Fibroblast of skin of scalp (primary cell): ENCODE results near the gene MCTP1.
"Not testable (repeated sequence)": the region's sequence is repeated elsewhere in the genome, so short reads cannot be mapped to it uniquely, and the experiment has no call there.

Experiments
- DNase-seq: peaks from one replicate; pipeline ENCODE4 v3.0.0-alpha.2; 2013

Gene MCTP1

DNA sequence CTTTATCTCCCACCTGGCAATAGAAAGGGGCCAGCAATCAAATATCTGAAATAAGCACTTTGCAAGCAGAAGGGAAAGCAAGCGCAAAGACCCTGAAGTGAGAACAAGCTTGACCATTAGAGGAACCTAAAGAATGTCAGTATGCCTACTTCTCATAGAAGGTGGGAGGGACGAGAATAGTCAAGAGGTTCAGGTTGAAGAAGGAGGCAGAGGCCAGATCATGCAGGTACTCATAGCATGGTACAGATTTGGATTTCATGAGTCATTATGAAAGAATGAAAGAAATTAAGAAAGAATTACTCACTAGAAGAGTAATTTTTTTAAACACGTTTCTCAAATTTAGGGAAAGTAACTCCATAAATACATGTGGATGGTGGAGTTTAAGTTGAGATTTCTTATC lies 33.7 kb downstream of the MCTP1 start:
- DNase-seq, result no peak

DNA sequence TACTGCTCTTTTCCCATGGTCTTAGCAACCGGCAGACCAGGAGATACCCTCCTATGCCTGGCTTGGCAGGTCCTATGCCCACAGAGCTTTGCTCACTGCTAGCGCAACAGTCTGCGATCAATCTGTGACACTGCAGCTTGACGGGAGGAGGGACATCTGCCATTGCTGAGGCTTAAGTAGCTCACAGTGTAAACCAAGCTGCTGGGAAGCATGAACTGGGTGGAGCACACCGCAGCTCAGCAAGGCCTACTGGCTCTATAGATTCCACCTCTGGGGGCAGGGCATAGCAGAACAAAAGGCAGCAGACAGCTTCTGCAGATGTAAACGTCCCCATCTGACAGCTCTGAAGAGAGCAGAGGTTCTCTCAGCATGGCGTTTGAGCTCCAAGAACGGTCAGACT lies 40.4 kb downstream of the MCTP1 start:
- no peak for DNase-seq

DNA sequence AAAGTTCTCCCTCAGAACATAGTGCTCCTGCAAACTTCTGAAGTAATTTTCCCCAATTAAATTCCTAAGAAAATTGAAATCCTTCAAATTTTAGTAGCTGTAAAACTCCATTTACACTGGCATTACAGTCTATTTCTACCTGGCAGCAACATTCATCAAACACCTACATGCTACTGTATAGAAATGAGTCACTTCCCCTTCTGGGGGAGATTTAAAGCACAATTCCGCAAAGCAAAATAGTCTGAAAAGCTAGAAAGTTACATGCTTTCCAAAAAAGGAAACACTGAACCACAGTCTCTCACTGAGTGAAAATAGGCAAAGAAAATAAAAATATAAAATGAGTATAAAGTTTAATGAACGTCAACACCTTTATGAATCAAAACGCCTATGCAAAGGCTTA lies 43.3 kb downstream of the MCTP1 start:
- no peak for DNase-seq

DNA sequence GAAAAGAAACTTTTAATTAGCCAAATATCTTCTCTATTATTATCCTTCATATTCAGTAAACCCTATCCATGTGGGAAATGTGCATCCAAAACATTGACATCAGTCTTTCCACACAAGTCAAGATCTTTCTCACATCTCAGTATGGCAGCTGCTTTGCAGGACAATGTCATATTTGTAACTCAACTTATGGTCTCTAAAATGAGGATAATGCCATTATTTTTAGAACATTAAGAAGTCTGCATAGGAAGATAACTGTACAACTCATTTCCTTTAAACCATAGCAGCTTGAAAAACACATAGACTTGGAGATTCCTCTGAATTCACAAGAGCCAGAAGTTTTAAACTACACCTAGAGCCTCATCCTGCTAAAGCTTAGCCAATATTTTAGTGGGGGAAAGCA lies 43.7 kb downstream of the MCTP1 start:
- DNase-seq, result no peak

DNA sequence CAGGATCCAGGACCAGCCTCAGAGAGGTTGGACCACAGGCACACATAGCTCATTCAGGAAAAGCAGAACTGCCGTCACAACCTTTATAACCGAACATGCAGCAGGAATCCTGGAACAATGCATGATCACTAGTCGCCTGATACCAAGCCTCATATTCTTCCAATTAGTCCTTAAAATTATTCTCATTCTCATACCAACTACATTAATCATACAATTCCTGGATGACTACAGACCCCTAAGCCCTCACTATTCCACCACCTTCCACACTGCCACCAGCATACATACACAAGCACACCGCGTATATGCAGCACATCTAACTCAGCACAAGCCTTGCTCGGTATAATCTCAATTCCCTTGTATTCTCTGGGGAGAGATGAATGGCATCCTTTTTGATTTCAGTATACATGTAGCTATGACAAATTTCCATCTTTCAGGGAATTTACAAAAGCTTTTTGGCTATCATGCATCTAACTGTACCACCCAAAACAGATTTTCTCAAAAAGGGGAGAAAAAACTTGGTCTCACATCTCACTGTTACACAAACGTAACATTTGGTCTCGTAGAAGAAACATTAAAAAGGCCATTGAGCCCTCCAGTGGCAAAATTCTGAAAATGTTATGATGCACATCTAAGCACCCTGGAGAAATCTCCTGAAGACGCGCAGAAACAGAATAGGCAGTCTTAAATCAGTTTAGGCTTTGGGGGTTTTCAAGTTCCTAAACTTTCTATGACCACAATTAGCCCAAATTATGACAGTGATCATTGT lies 46.2 kb downstream of the MCTP1 start:
- DNase-seq, result peak; percentile 38

DNA sequence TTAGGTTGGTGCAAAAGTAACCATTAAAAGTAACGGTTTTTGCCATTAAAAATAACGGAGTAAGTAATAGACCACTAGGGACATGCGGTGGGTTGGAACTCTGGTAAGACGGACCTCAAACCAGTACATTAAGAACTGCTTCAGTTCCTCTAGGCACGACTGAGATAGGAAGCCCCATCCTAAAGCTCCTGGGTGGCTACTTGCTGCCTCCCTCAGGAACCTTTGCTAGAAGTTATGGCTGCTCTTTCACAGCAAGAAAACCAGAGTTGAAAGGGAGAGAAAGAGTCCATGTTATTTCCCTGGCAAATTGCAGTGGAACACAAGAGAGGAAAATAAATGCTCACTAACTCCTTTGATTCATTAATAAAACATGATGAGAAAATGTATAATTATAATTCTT lies 47.6 kb downstream of the MCTP1 start:
- no peak for DNase-seq

DNA sequence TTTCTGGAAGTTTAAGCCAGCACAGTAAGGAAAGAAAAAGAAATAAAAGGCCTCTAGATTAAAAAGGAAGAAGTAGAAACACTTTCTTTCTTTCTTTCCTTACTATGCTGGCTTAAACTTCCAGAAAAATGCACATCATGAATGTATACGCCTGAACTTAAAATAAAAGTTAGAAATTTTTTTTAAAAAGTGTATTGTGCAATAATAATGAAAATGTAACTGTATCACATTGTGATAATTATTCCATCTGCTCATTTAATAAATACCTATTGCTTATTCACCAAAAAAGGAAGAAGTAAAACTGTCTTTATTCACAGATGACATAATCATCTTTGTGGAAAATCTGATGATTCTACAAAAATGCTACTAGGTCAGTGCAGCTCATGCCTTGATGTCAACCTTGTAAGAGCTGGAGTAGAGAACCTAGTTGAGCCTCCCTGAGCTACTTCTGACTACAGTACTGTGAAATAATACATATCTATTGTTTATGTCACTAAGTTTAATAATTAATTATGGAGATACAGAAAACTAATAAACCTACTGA lies 49.4 kb downstream of the MCTP1 start:
- no peak for DNase-seq

DNA sequence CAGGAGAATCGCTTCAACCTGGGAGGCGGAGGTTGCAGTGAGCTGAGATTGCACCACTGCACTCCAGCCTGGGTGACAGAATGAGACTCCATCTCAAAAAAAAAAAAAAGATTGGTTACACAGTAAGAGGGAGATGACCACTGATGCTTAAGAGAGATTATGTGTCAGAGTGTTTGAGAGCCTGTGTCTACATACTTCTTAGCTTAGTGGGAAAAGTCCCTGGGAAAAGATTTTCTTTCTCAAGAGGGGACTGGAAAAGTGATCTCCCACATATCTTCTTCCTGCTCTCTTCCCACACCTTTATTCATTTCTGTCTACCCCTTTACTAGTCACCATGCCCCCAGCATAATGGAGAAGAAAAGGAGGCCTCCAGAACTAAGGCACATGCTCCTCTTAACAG lies 55.2 kb downstream of the MCTP1 start:
- no peak for DNase-seq

DNA sequence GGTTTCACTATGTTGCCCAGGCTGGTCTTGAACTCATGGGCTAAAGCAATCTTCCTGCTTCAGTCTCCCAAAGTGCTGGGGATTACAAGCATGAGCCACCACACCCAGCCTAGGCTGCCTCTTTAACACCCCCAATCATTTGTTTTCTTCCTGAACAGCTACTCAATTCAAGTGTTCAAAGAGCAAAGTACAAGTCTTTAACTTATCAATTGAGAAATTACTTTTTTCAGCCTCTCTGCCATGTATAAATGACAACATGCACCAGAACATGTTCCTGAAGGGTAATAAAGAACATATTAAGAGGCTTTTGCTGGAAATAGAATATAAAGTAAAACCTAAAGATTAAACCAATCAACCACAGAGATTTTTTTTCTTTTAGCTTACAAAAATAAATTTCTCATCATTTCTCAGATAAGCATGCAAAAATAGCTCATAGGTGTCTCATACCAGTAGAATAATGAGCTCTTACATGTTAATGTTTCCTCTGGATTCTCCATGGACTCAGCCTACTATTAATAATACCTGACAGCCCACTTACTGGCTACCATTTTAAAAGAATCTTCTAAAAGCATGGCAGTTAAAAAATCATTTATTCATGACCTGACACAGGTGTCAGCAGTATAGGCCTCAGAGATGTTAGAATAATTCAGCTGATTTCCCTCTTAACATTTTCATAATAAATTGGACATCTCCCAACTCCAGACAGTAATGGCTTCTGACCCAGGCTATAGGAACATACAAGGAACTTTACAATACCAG lies 60.0 kb downstream of the MCTP1 start:
- no peak for DNase-seq

- DNase-seq, result no peak
These were observed 61.2 kb downstream of the MCTP1 start for GRCh38 chr5:95223566-95224258.

GRCh38 chr5:95222836-95223235 lies 62.1 kb downstream of the MCTP1 start:
- DNase-seq, result no peak

GRCh38 chr5:95221234-95221633 lies 63.7 kb downstream of the MCTP1 start:
- DNase-seq, result no peak

DNA sequence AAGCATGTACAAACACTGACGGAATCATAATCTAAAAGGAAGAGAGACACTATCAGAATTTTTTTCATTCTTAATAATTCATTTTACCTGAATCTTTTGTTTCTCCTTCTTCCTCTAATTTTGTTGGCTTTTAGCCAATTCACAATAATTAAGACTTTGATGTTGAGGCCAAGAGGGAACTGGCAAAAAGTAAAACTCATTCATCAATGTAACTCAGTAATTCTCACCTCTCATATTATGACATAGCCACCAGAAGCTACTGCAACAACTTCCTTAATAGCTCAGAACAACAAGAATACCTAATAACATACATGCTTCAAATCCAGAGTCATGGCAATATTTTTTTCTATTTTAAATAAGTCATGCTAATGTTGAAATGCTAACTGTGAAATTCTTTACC lies 64.5 kb downstream of the MCTP1 start:
- no peak for DNase-seq

DNA sequence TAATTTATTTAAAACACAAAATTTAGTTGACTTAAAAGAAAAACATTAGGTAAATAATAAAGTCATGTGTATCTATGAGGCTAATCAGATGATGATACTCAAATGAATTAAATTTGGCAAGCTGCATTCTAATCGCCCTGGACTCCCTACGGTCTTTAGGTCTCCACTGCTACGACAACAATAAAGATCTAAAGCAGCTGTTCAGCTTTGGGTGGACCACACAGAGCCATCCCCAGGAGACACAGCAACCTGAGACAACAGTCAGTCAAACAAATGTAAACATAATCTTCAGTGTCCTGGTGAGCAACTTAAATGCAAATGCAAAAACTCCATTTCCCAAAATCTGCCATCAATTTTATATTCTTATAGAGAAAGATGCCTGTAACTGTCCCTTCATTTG lies 65.5 kb downstream of the MCTP1 start:
- no peak for DNase-seq

GRCh38 chr5:95217881-95218280 lies 67.0 kb downstream of the MCTP1 start:
- DNase-seq, result no peak

DNA sequence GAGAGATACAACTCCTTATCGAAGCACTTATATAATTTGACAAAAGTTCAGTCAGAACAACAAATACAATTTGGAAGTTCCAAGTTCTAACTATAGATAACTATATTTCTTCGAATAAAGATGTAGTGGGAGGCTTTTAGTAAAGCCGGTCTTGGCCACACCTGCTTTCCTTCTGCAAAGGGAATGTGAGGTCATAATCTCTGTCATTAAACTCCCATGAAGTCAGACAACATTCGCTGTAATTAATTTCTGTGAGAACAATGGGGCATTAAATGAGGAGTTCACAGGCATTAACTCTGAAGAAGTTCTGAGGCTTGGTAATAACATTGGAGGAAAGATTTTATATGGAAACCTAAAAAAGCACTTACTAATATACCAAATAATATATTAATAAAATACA lies 67.5 kb downstream of the MCTP1 start:
- no peak for DNase-seq

DNA sequence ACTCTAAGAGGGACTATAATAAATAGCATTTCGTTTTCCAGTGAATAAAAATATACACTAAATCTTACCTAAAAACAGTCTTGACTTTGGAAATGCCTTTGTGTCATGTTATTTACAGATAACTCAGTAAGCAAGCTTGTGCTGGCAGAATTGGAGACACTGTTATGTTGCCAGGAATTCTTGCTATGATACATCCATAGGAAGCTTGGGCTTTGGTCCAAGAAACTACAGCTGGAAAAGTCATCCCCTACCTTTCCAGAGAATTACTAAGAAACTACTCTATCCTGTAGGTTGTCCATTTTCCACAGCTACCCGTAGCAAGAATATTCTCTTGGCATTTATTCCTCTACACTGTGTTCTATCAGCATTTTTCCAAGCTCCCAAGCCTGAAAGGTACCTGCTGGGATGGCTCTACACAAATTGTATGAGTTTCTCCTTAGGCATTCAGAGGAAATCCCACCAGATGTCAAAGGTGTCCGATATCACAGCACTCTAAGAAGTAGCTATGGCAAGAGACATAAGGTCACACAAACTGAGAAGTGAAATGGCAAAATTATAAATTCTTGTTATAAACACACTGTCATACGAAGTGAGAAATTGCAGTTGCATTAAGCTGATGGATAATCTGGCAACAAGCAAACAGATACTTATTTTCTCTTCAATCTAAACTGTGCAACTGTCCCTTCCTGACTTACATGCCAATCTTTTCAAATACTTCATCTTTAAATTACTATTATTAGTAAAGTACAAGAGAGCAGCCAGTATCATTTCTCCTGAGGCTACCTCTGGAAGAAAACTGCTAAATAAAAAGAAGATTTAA lies 68.5 kb downstream of the MCTP1 start:
- no peak for DNase-seq

- not testable (repeated sequence) for DNase-seq
These were observed 77.1 kb downstream of the MCTP1 start for GRCh38 chr5:95207811-95208210.

DNA sequence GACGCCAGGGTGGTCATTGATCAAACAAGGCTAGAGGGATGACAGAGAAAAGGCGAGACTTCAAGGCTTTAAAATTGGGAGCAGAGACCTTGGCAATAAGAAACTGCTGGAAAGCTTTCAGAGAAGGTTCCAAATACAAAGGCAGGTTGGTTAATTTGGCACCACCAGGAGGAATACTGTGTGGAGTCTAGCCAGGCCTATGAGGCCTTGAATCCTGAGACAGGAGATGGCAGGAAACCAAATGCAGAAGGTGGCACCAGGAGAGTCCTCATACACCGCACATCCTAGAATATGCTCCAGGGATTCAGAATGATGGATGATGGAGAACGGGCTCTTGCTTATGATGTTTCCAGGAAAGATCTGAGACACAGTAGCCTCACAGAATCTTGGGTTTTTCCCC lies 90.0 kb downstream of the MCTP1 start:
- no peak for DNase-seq

- DNase-seq, result no peak
These were observed 93.6 kb downstream of the MCTP1 start for GRCh38 chr5:95191330-95191729.

GRCh38 chr5:95184924-95185323 lies 100.0 kb downstream of the MCTP1 start:
- DNase-seq, result no peak

GRCh38 chr5:95181644-95182043 lies 103.2 kb downstream of the MCTP1 start:
- DNase-seq, result no peak
